GM12878 (cell line): Measurements from ENCODE around the gene TPK1. TPM values are rescaled to one million over a fixed set of nuclear protein-coding genes. Genes with fewer than 3 reads are reported as not detected.

ENCODE experiments used
- ATAC-seq: fragments of 200-7000 bp; cut with Tn5 transposase; 3 replicates; pipeline ENCODE4 v1.9.1; 2020; ENCODE audit warnings: mild to moderate bottlenecking, moderate library complexity
- BruUV-seq: library from RNA; stranded (reverse); fragments of 400-500 nt; replicated peaks from 2 replicates; lab custom pipeline; 2021; lab: Mats Ljungman, UMichigan
- CTCF ChIA-PET: fragments of 300-600 bp; sonication (Branson Sonifier 250); formaldehyde crosslinking; extraction: SDS; loops from one replicate; lab custom pipeline; 2021; ENCODE audit warnings: inconsistent platforms; lab: Yijun Ruan, JAX
- POLR2A ChIA-PET: fragments of 350-600 bp; formaldehyde crosslinking; extraction: SDS; loops from one replicate; lab custom pipeline; 2021; ENCODE audit warnings: inconsistent platforms; lab: Charles Lee
- RAD21 ChIA-PET: fragments of 300-600 bp; sonication (Branson Sonifier 250); formaldehyde crosslinking; loops from one replicate; lab custom pipeline; 2023; ENCODE audit warnings: antibody characterized with exemption; ENCODE audit not compliant: unreplicated experiment; lab: Charles Lee
- SMC1A ChIA-PET: fragments of 300-600 bp; sonication (Branson Sonifier 250); formaldehyde crosslinking; loops from one replicate; lab custom pipeline; 2023; ENCODE audit not compliant: unreplicated experiment, uncharacterized antibody; lab: Charles Lee
- DNase-seq: peaks from one replicate; pipeline ENCODE4 v3.0.0-alpha.2; 2011; ENCODE audit warnings: low read depth, low spot score
- FAIRE-seq: peaks from 3 replicates; lab custom pipeline; 2011; peaks lifted over from hg19 to GRCh38; lab: Jason Lieb, UNC
- H2AFZ ChIP-seq: 2 replicates; pipeline ENCODE4 v1.6.0; 2011; ENCODE audit warnings: low read depth, low read length, control low read depth; ENCODE audit not compliant: control insufficient read depth
- H3K27ac ChIP-seq: 2 replicates; pipeline ENCODE4 v1.5.1; 2011; ENCODE audit warnings: control low read depth; ENCODE audit not compliant: control insufficient read depth, insufficient read depth
- H3K27me3 ChIP-seq, 2 experiments: replicated peaks in 1 of 2; 2 replicates each; pipeline versions ENCODE4 v1.6.0 to v1.6.1; 2011; ENCODE audit warnings: low read length in 1 of 2; ENCODE audit not compliant: control insufficient read depth in 2 of 2, insufficient read depth in 2 of 2
- H3K36me3 ChIP-seq, 2 experiments: 2 replicates each; pipeline ENCODE4 v1.5.1; 2011; ENCODE audit warnings: low read length in 1 of 2; ENCODE audit not compliant: control insufficient read depth in 2 of 2, insufficient read depth in 2 of 2
- H3K4me1 ChIP-seq: 2 replicates; pipeline ENCODE4 v1.6.1; 2011; ENCODE audit warnings: mild to moderate bottlenecking, low read length, moderate library complexity, mixed read lengths; ENCODE audit not compliant: control insufficient read depth, insufficient read depth
- H3K4me2 ChIP-seq: 2 replicates; pipeline ENCODE4 v1.6.0; 2011; ENCODE audit warnings: control low read depth; ENCODE audit not compliant: control insufficient read depth, insufficient read depth
- H3K4me3 ChIP-seq: fragments of 200-600 bp; sonication (generic); 2 replicates; pipeline ENCODE4 v1.5.1; 2016
- H3K79me2 ChIP-seq: 2 replicates; pipeline ENCODE4 v1.6.0; 2011; ENCODE audit warnings: low read length; ENCODE audit not compliant: control insufficient read depth, insufficient read depth
- H3K9ac ChIP-seq: 2 replicates; pipeline ENCODE4 v1.8.0; 2011; ENCODE audit warnings: low read length, control low read depth, mixed read lengths; ENCODE audit not compliant: control insufficient read depth, insufficient read depth
- H3K9me3 ChIP-seq: replicated peaks from 3 replicates; pipeline ENCODE4 v1.5.1; 2011; ENCODE audit warnings: mild to moderate bottlenecking, low read length; ENCODE audit not compliant: control insufficient read depth, insufficient read depth
- H4K20me1 ChIP-seq: 2 replicates; pipeline ENCODE4 v1.6.0; 2011; ENCODE audit not compliant: control insufficient read depth, insufficient read depth
- BCL11A ChIP-seq: IDR thresholded peaks from 2 replicates; pipeline ENCODE4 v1.6.1; 2011; ENCODE audit warnings: low read depth, low read length
- BHLHE40 ChIP-seq, 2 experiments: fragments of 450-650 bp in 1 of 2; IDR thresholded peaks; 2 replicates each; pipeline ENCODE4 v1.6.1; 2011 to 2017; ENCODE audit warnings: low read depth in 2 of 2, borderline replicate concordance in 1 of 2, improper control_type of control experiment in 1 of 2, low read length in 1 of 2, mild to moderate bottlenecking in 1 of 2
- CHD1 ChIP-seq: IDR thresholded peaks from 2 replicates; pipeline ENCODE4 v1.6.1; 2012; ENCODE audit warnings: low read depth, low read length, improper control_type of control experiment
- EP300 ChIP-seq, 2 experiments: fragments of 150-350 bp in 1 of 2; IDR thresholded peaks; 2 replicates each; pipeline ENCODE4 v1.6.1; 2011 to 2012; ENCODE audit warnings: low read depth in 2 of 2, low read length in 2 of 2, borderline replicate concordance in 1 of 2, improper control_type of control experiment in 1 of 2, inconsistent platforms in 1 of 2; ENCODE audit not compliant: control insufficient read depth in 1 of 2
- ETV6 ChIP-seq, 2 experiments: fragments of 450-650 bp in 1 of 2; IDR thresholded peaks in 1 of 2; conservative IDR thresholded peaks in 1 of 2; 2 replicates each; pipeline ENCODE4 v1.6.1; 2014; ENCODE audit warnings: antibody characterized with exemption in 1 of 2, borderline replicate concordance in 1 of 2, low read depth in 1 of 2, mild to moderate bottlenecking in 1 of 2, moderate library complexity in 1 of 2
- HDAC2 ChIP-seq: fragments of 200-600 bp; sonication (generic); IDR thresholded peaks from 2 replicates; pipeline ENCODE4 v1.6.1; 2017
- HDAC6 ChIP-seq: fragments of 200-600 bp; sonication (generic); IDR thresholded peaks from one replicate; pipeline ENCODE4 v1.8.0; 2017; ENCODE audit warnings: antibody characterized with exemption; ENCODE audit not compliant: unreplicated experiment
- MYB ChIP-seq: fragments of 150-350 bp; IDR thresholded peaks from 2 replicates; pipeline ENCODE4 v1.6.1; 2014; ENCODE audit warnings: mild to moderate bottlenecking, low read depth, low read length, borderline replicate concordance
- NFYA ChIP-seq: IDR thresholded peaks from 2 replicates; pipeline ENCODE4 v1.6.1; 2011; ENCODE audit warnings: low read depth, mild to moderate bottlenecking, low read length, improper control_type of control experiment, borderline replicate concordance
- RAD21 ChIP-seq: IDR thresholded peaks from 2 replicates; pipeline ENCODE4 v1.6.1; 2011; ENCODE audit warnings: mild to moderate bottlenecking, low read depth, low read length, moderate library complexity; ENCODE audit not compliant: insufficient read depth
- SMAD1 ChIP-seq: fragments of 450-650 bp; IDR thresholded peaks from 2 replicates; pipeline ENCODE4 v1.6.1; 2018; ENCODE audit warnings: mild to moderate bottlenecking, low read depth; ENCODE audit not compliant: partially characterized antibody
- ZNF207 ChIP-seq: fragments of 450-650 bp; IDR thresholded peaks from 2 replicates; pipeline ENCODE4 v1.6.1; 2014; ENCODE audit warnings: antibody characterized with exemption, mild to moderate bottlenecking, borderline replicate concordance
- ZNF217 ChIP-seq: fragments of 450-650 bp; IDR thresholded peaks from 2 replicates; pipeline ENCODE4 v1.6.1; 2017; ENCODE audit warnings: antibody characterized with exemption, mild to moderate bottlenecking
- ZNF622 ChIP-seq: fragments of 450-650 bp; IDR thresholded peaks from 2 replicates; pipeline ENCODE4 v1.6.1; 2017; ENCODE audit warnings: mild to moderate bottlenecking, inconsistent platforms
- WGBS: methylation state at CpG from one replicate; pipeline ENCODE4 v1.1.6; 2016; ENCODE audit warnings: low lambda C conversion rate; ENCODE audit not compliant: insufficient replicate concordance, insufficient coverage; ENCODE audit errors: missing lambda C conversion rate; 5-methylcytosine and 5-hydroxymethylcytosine counted together
- in situ Hi-C: fragments of 300-500 bp; cut with MboI; formaldehyde crosslinking; loops from 9 replicates; pipeline ENCODE4 v1.14.3; 2018; ENCODE audit warnings: mixed read lengths
- intact Hi-C: fragments of 100-400 bp; cut with micrococcal nuclease; formaldehyde crosslinking; loops from one replicate; pipeline ENCODE4 v1.14.2; 2022; ENCODE audit not compliant: unreplicated experiment
- polyA plus RNA-seq, 11 experiments: library from polyadenylated mRNA; depleted of rRNA in 4 of 11; unstranded in 6 of 11; stranded (reverse) in 5 of 11; fragments of >200 nt; fragmentation: Nextera tagmentation in 4 of 11; fragmentation: Illumina TruSeq in 1 of 11; extraction: Ambion mirVana in 4 of 11; extraction: Trizol in 1 of 11; gene quantifications; 1 replicate in 1 of 11; 2 replicates in 10 of 11; pipeline versions ENCODE4 v1.2.1 to v1.2.3, GENCODE V29; 2011 to 2016; ENCODE audit warnings: inconsistent platforms in 2 of 11, missing spikeins in 2 of 11, low read depth in 1 of 11
- total RNA-seq, 4 experiments: library from RNA; depleted of rRNA in 3 of 4; stranded (reverse); fragments of >200 nt in 3 of 4; fragmentation: Illumina TruSeq in 1 of 4; extraction: Trizol in 1 of 4; gene quantifications; 2 replicates each; pipeline versions ENCODE4 v1.2.1 to v1.2.3, GENCODE V29; 2013 to 2021
- TF ChIP-seq, protein P1 (sequence below): IDR thresholded peaks from 2 replicates; pipeline ENCODE4 v1.6.1; 2012; ENCODE audit warnings: low read depth, low read length, improper control_type of control experiment

The TPK1 gene
- total and polyA plus RNA-seq, 10 of the 15 experiments (the other 5 are each of a cell fraction or from before 2014, with no cell fraction given): 7.1 to 19.0 (median 9.3) TPM

GRCh38 chr7:144545330-144545729, 290.5 kb downstream of the TPK1 start:
- 48% methylated on average over 1 of the region's 1 CpG for WGBS
- CTCF ChIA-PET: interaction anchor here (0.6 kb wide), 1 partner anchor 455 kb away, joined by 3 read pairs; no protein-coding TSS in a partner anchor
- in situ Hi-C loops: no loop called here

More at GRCh38 chr7:144545330-144545729, 290.5 kb downstream of the TPK1 start:
- ChIA-PET SMC1A (no interaction called here), POLR2A (no interaction called here)
- H3K4me1 ChIP-seq: no peaks in the 10 kb centered on the region
- no peak overlapping the region for H3K4me2 ChIP-seq
- TF ChIP-seq SMAD1 (no peak), HDAC6 (no peak), NFYA (no peak), ETV6 (conservative IDR thresholded peaks at IDR 0.05 in 1 of 2, IDR thresholded peaks at IDR 0.05 in 1 of 2; ENCODE audit: borderline replicate concordance in 1 of 2, low read depth in 1 of 2) (no peak), HDAC2 (no peak), RAD21 (no peak), ZNF217 (no peak), MYB (no peak), EP300 (IDR thresholded peaks at IDR 0.05; ENCODE audit: borderline replicate concordance in 1 of 2, control insufficient read depth in 1 of 2, low read depth in 2 of 2, low read length in 2 of 2) (no peak), ZNF207 (no peak), ZNF622 (no peak), CHD1 (no peak), BCL11A (no peak), BHLHE40 (IDR thresholded peaks at IDR 0.05; ENCODE audit: borderline replicate concordance in 1 of 2, low read depth in 2 of 2, low read length in 1 of 2) (no peak)
- TF ChIP-seq, protein P1, sequence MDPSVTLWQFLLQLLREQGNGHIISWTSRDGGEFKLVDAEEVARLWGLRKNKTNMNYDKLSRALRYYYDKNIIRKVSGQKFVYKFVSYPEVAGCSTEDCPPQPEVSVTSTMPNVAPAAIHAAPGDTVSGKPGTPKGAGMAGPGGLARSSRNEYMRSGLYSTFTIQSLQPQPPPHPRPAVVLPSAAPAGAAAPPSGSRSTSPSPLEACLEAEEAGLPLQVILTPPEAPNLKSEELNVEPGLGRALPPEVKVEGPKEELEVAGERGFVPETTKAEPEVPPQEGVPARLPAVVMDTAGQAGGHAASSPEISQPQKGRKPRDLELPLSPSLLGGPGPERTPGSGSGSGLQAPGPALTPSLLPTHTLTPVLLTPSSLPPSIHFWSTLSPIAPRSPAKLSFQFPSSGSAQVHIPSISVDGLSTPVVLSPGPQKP: no peak
- TF ChIP-seq, all 136 proteins: peak for 0
- no peaks in the 10 kb centered on the region for H3K9me3 ChIP-seq
- H3K27ac ChIP-seq: no peak overlapping the region
- no peaks in the 10 kb centered on the region for H3K27me3 ChIP-seq
- H3K79me2 ChIP-seq: no peaks in the 10 kb centered on the region
- no peak overlapping the region for H2AFZ ChIP-seq
- FAIRE-seq (no peak), ATAC-seq (no peak), DNase-seq (no peak)
- intact Hi-C loops: no loop called here
- H3K9ac ChIP-seq: no peak overlapping the region
- no peak overlapping the region for H3K4me3 ChIP-seq
- H4K20me1 ChIP-seq: no peaks in the 10 kb centered on the region
- no TSS peak for BruUV-seq
- no peaks in the 10 kb centered on the region for H3K36me3 ChIP-seq
- RAD21 ChIA-PET: no interaction called here
